Measurements from ENCODE around the gene TGFA.

- TF ChIP-seq CTCF (conservative IDR thresholded peaks at IDR 0.05; ENCODE audit: low read length), result no peak
- no peak for TF ChIP-seq EZH2phosphoT487 (IDR thresholded peaks at IDR 0.05; ENCODE audit: borderline replicate concordance)
Observed at GRCh38 chr2:70583091-70583490, 29.5 kb upstream of the TGFA start.
